ENCODE results near the gene HRH3. TPM values are rescaled to one million over a fixed set of nuclear protein-coding genes. Genes with fewer than 3 reads are reported as not detected.

HRH3 gene
- polyA plus RNA-seq, 6 donors from 2014 or later = not detected

- Mint-ChIP-seq H3K4me3 (no peak overlapping the region), H3K36me3 (peaks cover 0 to 8% of the 10 kb centered on the region in 2 donors), H3K27ac (no peak overlapping the region), H3K9me3 (no peaks in the 10 kb centered on the region), H3K27me3 (no peaks in the 10 kb centered on the region), H3K4me1 (peaks cover 0 to 14% (median 4%) of the 10 kb centered on the region in 3 donors)
- DNase-seq = no peak
- ATAC-seq (ENCODE audit: low read depth in 2 of 2) = no peak
These were observed 26.7 kb downstream of the HRH3 start for GRCh38 chr20:62193079-62194025.

DNA sequence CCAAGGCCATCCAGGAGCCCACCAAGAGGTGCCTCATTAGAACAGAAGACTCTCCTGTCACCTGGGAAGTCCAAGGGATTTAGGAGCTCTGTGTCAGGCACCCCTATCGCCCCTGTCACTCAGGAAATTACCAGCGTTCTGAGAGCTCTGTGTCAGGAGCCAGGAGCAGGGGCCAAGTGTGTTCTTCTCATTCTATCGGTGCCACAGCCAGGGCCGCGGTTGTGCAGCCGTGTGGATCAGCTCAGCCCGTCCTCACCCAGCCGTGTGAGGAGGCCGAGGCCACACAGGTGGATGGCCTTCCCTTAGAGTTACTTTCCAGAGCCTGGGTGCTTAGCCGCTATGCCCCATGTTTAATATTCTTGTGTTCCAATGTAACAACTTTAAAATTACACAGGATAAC lies 27.4 kb downstream of the HRH3 start:
- peaks cover 0 to 8% of the 10 kb centered on the region in 2 donors for H3K36me3 Mint-ChIP-seq

DNA sequence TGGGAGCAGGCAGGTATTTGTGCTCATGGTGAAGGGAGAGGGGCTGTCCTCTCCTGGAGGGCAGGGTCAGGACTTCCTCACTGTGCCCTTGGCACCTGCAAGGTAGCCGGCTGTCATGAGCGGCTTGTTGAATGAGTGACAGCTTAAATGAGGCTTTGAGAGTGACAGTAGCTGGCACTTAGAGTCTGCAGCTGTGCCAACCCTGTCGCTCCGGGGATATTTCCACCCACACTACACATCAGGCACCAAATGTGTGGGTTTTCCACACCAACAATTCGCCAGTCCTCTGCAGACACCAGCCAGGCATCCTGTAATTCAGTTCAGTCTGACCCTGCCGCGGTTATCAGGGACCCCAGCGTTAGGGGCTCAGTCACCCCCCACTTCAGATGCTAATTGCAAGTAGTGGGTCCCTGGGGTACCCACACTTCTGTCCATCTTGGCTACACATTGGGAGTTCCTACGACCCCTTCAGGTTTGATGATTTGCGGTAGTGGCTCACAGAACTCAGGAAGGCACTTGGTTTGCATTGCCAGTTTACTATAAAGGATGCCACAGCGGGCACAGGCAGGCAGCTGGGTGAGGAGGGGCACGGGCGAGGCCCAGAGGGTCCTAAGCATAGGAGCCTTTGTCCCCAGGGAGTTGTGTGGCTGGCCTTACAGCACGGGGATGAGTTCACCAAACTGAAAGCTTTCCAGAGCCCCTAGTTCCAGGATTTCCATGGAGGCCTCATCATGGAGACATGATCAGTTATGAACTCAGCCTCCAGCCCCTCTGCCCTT lies 28.1 kb downstream of the HRH3 start:
- ATAC-seq (ENCODE audit: low read depth in 2 of 2) (no peak), DNase-seq (no peak)
- Mint-ChIP-seq H3K4me3 (no peak overlapping the region), H3K4me1 (peaks cover 6 to 26% (median 11%) of the 10 kb centered on the region in 3 donors), H3K27me3 (no peaks in the 10 kb centered on the region), H3K36me3 (peaks cover 0 to 8% of the 10 kb centered on the region in 2 donors), H3K9me3 (no peaks in the 10 kb centered on the region), H3K27ac (peak overlapping the region in 1 of 6 donors; percentile 12)

More for the DNA sequence above, 27.4 kb downstream of the HRH3 start:
- DNase-seq (no peak), ATAC-seq (ENCODE audit: low read depth in 2 of 2) (no peak)
- no peak overlapping the region for H3K4me3 Mint-ChIP-seq
- H3K27ac Mint-ChIP-seq = no peak overlapping the region
- H3K27me3 Mint-ChIP-seq = no peaks in the 10 kb centered on the region
- peaks cover 2 to 22% (median 7%) of the 10 kb centered on the region in 3 donors for H3K4me1 Mint-ChIP-seq
- H3K9me3 Mint-ChIP-seq = no peaks in the 10 kb centered on the region

- Mint-ChIP-seq H3K27ac (no peak overlapping the region), H3K4me3 (peak overlapping the region in 1 of 8 donors; percentile 37), H3K4me1 (peaks cover 10 to 31% (median 14%) of the 10 kb centered on the region in 3 donors), H3K36me3 (peaks cover 0 to 7% of the 10 kb centered on the region in 2 donors), H3K9me3 (no peaks in the 10 kb centered on the region), H3K27me3 (no peaks in the 10 kb centered on the region)
- DNase-seq (no peak), ATAC-seq (ENCODE audit: low read depth in 2 of 2) (no peak)
These were observed 29.3 kb downstream of the HRH3 start for GRCh38 chr20:62190639-62191411.

DNA sequence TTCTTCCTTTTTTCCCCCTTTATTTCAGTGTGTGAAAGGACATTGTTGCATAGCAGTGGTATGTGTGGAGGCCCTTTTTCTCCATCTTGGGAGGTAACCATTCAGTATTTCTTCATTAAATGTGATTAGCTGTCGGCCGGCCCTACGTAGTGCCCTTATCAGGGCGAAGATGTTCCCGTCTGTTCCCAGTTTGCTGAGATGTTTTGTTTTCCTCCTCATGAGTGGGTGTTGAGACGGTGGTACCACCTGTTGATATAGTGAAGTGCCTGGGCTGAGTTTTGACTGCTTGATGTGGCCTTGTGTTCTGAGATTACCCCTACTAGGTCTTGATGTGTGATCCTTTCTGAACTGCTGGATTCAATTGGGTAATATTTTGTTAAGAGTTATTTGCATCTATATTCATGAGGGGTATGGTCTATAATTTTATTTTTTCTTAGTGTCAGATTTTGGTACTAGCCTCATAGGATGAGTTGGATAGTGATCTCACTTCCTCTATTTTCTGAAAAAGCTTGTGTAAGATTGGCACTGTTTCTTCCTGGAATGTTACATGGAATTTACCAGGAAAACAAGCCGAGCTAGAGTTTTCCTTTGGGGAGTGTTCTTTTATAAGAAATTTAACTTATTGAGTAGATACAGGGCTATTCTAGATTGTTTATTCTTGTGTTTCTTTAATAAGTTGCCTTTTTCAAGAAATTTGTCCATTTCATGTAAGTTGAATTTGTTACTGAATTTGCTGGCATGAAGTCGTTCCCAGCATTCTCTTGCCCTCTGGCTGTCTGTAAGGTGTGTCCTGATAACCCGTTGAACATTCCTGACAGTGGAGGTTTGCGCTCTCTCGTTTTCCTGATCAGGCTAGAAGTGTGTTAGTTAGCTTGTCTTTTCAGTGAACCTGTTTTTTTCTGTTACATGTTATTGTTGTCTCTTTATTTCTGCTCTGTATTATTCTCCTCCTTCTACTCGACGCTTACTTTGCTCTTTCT lies 32.9 kb downstream of the HRH3 start:
- Mint-ChIP-seq H3K4me1 (peaks cover 23 to 48% (median 36%) of the 10 kb centered on the region in 3 donors), H3K36me3 (no peaks in the 10 kb centered on the region), H3K9me3 (no peaks in the 10 kb centered on the region), H3K4me3 (peak overlapping the region in 2 of 8 donors; percentile 7 to 70), H3K27ac (peak overlapping the region; percentile 6 to 78 (median 39)), H3K27me3 (no peaks in the 10 kb centered on the region)
- DNase-seq = no peak
- no peak for ATAC-seq (ENCODE audit: low read depth in 2 of 2)

GRCh38 chr20:62186096-62186426 lies 34.0 kb downstream of the HRH3 start:
- Mint-ChIP-seq H3K36me3 (no peaks in the 10 kb centered on the region), H3K27me3 (no peaks in the 10 kb centered on the region), H3K4me1 (peaks cover 28 to 48% (median 42%) of the 10 kb centered on the region in 3 donors), H3K9me3 (no peaks in the 10 kb centered on the region), H3K27ac (peak overlapping the region in 2 of 6 donors; percentile 24 to 86), H3K4me3 (no peak overlapping the region)
- DNase-seq (no peak), ATAC-seq (ENCODE audit: low read depth in 2 of 2) (no peak)

- Mint-ChIP-seq H3K4me1 (peaks cover 28 to 39% (median 39%) of the 10 kb centered on the region in 3 donors), H3K4me3 (peak overlapping the region; percentile 91 to 97 (median 94)), H3K27ac (peak overlapping the region; percentile 60 to 100 (median 96)), H3K9me3 (no peaks in the 10 kb centered on the region), H3K36me3 (no peaks in the 10 kb centered on the region), H3K27me3 (no peaks in the 10 kb centered on the region)
- ATAC-seq (ENCODE audit: low read depth in 2 of 2) (no peak), DNase-seq (no peak)
These were observed 36.5 kb downstream of the HRH3 start for GRCh38 chr20:62183426-62184142.

DNA sequence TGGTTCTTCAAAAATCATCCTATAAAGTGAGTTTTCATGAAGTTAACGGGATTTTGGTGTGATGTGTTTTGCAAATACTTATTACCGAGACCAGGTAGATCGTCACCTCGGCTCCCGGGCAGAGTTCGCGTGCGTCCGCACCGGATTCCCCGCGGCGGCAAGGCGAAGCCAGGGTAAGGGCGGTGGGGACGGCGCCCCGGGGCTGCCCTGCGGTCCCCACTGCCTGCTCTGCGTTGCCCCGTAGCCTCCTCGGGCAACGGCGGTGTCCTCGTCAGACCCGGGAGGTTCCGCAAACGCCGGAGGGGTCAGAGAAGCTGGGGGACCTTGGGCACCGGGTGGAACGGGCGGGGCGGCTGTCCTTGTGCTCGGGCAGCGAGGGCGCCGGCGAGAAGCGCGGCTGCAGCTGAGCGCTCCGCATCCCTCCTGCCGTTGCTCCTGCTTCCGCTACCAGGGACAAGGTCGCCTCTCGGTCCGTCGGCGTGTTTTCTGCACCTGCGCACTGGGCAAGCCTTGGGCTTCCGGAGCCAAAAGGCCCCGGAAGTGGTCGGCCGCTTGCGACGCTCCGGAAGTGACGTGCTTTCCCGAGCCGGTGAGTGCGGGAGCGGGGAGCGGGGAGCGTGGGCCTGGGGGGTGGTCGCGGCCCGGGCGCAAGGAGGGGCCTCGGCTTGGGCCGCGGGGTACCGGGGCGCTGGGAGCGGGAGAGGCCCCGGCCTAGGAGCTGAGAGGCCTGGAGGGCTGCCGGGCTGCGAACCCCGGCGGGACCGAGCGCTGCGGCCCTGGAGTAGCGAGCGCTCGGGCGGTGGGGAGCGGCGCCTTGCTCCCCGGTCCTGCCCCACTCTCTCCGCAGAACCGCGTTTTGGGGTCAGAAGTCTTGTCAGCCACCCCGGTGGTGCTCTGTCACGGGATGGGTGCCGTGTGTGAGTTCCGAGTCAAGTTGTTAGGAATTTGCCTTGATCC lies 37.3 kb downstream of the HRH3 start, which contains the start of gene MTG2:
Gene MTG2 (plus strand): TSS at position 560 of the 957 bp plus-strand sequence. CDS start 10,393 bp downstream, outside the sequence.
- no peaks in the 10 kb centered on the region for H3K36me3 Mint-ChIP-seq
- ATAC-seq (ENCODE audit: low read depth in 2 of 2) = peak; percentile 92 to 94
- peaks cover 27 to 38% (median 32%) of the 10 kb centered on the region in 3 donors for H3K4me1 Mint-ChIP-seq
- H3K27me3 Mint-ChIP-seq = no peaks in the 10 kb centered on the region
- peak within 1 kb of the TSS; percentile 91 to 97 (median 94) for H3K4me3 Mint-ChIP-seq
- H3K9me3 Mint-ChIP-seq = no peaks in the 10 kb centered on the region
- peak within 1 kb of the TSS; percentile 92 to 100 (median 97) for H3K27ac Mint-ChIP-seq
- DNase-seq = peak; percentile 90

DNA sequence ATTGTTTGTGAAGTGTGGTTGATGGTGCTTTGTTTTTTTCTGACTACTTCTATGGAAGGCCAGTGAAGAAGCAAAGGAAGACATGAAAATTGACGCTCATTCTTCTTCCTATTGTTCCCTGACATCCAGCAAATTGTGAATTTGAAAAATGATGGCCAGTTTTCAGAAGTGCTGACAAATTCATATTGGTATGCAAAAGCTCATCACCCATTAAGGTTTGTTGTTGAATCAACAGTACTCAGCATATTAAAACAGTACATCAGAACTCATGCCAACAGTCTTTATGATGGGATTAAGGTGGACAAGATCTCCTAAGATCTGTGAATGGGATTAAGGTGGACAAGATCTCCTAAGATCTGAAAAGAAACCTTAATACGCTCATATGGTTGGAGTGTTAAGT lies 38.3 kb downstream of the HRH3 start:
- peak overlapping the region; percentile 91 to 97 (median 94) for H3K4me3 Mint-ChIP-seq
- ATAC-seq (ENCODE audit: low read depth in 2 of 2) (no peak), DNase-seq (no peak)
- H3K27ac Mint-ChIP-seq = peak overlapping the region in 5 of 6 donors; percentile 86 to 100 (median 97)
- H3K36me3 Mint-ChIP-seq = no peaks in the 10 kb centered on the region
- H3K4me1 Mint-ChIP-seq = peaks cover 21 to 31% (median 25%) of the 10 kb centered on the region in 3 donors
- no peaks in the 10 kb centered on the region for H3K9me3 Mint-ChIP-seq
- no peaks in the 10 kb centered on the region for H3K27me3 Mint-ChIP-seq

- H3K27me3 Mint-ChIP-seq = no peaks in the 10 kb centered on the region
- no peak overlapping the region for H3K27ac Mint-ChIP-seq
- peaks cover 0 to 8% of the 10 kb centered on the region in 2 donors for H3K36me3 Mint-ChIP-seq
- H3K4me3 Mint-ChIP-seq = no peak overlapping the region
- ATAC-seq (ENCODE audit: low read depth in 2 of 2) (no peak), DNase-seq (no peak)
- peaks cover 8 to 17% (median 10%) of the 10 kb centered on the region in 3 donors for H3K4me1 Mint-ChIP-seq
- H3K9me3 Mint-ChIP-seq = no peaks in the 10 kb centered on the region
These were observed 40.9 kb downstream of the HRH3 start for GRCh38 chr20:62179162-62179504.

Data from naive B cell (primary cell).